Body of pancreas (tissue), 4 donors: ENCODE results near the gene GNPTG.

Experiments
- POLR2A ChIP-seq, 3 donors: fragments of 450-650 bp; IDR thresholded peaks; one replicate each; pipeline ENCODE4 v1.6.1; 2016; ENCODE audit warnings: antibody characterized with exemption in 3 of 3, mild to moderate bottlenecking in 2 of 3
- TF ChIP-seq, protein P1 (sequence below), 7 experiments: fragments of 450-650 bp in 4 of 7; fragments of 200-600 bp in 3 of 7; sonication (generic) in 3 of 7; IDR thresholded peaks; one replicate each; pipeline ENCODE4 v1.5.1; 2016 to 2019; ENCODE audit warnings: antibody characterized with exemption in 7 of 7

DNA sequence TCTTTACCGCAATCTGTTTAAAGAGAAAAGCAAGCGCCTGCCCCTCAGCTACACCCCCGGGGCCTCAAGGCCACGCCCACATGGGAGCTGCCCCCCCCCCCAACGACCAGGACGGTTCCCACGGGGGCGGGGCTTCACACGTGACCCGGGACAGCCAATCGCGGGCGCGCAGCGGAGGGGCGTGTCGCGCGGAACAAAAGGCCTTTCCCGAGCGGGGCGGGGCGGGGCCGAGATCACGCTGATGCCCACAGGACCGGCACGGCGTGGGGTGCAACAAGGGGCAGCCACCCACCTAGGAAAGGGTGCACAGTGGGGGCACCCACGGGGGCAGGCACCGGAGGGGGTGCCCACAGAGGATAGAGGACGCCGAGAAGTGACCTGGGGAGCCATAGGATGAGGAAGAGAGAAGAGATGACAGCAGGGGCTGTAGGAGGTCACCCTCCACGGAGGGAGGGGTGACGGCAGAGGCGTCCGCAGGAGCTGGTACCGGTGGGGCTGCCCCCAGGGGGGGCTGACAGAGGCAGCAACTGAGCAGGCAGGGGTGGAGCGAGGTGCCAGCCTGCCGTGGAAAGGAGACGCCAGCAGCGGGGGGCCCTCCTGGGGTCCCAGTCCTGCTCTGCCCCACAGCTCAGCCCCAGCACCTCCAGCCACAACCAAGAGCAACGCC is 56.6 kb downstream of the GNPTG start:
- TF ChIP-seq, protein P1, sequence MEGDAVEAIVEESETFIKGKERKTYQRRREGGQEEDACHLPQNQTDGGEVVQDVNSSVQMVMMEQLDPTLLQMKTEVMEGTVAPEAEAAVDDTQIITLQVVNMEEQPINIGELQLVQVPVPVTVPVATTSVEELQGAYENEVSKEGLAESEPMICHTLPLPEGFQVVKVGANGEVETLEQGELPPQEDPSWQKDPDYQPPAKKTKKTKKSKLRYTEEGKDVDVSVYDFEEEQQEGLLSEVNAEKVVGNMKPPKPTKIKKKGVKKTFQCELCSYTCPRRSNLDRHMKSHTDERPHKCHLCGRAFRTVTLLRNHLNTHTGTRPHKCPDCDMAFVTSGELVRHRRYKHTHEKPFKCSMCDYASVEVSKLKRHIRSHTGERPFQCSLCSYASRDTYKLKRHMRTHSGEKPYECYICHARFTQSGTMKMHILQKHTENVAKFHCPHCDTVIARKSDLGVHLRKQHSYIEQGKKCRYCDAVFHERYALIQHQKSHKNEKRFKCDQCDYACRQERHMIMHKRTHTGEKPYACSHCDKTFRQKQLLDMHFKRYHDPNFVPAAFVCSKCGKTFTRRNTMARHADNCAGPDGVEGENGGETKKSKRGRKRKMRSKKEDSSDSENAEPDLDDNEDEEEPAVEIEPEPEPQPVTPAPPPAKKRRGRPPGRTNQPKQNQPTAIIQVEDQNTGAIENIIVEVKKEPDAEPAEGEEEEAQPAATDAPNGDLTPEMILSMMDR (IDR thresholded peaks at IDR 0.05) = no peak
- TF ChIP-seq POLR2A (IDR thresholded peaks at IDR 0.05) = no peak
